Measurements from ENCODE around the gene NUP88.

GRCh38 chr17:5418858-5419355, 555 bp downstream of the NUP88 start:
- TF ChIP-seq, protein P1, sequence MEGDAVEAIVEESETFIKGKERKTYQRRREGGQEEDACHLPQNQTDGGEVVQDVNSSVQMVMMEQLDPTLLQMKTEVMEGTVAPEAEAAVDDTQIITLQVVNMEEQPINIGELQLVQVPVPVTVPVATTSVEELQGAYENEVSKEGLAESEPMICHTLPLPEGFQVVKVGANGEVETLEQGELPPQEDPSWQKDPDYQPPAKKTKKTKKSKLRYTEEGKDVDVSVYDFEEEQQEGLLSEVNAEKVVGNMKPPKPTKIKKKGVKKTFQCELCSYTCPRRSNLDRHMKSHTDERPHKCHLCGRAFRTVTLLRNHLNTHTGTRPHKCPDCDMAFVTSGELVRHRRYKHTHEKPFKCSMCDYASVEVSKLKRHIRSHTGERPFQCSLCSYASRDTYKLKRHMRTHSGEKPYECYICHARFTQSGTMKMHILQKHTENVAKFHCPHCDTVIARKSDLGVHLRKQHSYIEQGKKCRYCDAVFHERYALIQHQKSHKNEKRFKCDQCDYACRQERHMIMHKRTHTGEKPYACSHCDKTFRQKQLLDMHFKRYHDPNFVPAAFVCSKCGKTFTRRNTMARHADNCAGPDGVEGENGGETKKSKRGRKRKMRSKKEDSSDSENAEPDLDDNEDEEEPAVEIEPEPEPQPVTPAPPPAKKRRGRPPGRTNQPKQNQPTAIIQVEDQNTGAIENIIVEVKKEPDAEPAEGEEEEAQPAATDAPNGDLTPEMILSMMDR (IDR thresholded peaks at IDR 0.05; ENCODE audit: extremely low read depth in 1 of 2, insufficient read depth in 1 of 2, low read depth in 1 of 2, low read length in 2 of 2), result no peak
- TF ChIP-seq POLR2A (IDR thresholded peaks at IDR 0.05; ENCODE audit: low read depth, low read length) (no peak), POLR2AphosphoS5 (IDR thresholded peaks at IDR 0.05; ENCODE audit: insufficient read depth, low read depth, low read length) (no peak), GATA2 (IDR thresholded peaks at IDR 0.05; ENCODE audit: insufficient read depth, insufficient read length, low read depth, low read length) (no peak)
- TF ChIP-seq, protein P2, sequence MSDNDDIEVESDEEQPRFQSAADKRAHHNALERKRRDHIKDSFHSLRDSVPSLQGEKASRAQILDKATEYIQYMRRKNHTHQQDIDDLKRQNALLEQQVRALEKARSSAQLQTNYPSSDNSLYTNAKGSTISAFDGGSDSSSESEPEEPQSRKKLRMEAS (IDR thresholded peaks at IDR 0.05; ENCODE audit: insufficient read depth, insufficient read length), result no peak
